NCI-H1930 (cell line): ENCODE data around the gene FOXO6.

Experiments
- DNase-seq, 2 experiments: peaks; one replicate each; lab custom pipeline; 2025; lab: John Stamatoyannopoulos, UW

FOXO6 gene

DNA sequence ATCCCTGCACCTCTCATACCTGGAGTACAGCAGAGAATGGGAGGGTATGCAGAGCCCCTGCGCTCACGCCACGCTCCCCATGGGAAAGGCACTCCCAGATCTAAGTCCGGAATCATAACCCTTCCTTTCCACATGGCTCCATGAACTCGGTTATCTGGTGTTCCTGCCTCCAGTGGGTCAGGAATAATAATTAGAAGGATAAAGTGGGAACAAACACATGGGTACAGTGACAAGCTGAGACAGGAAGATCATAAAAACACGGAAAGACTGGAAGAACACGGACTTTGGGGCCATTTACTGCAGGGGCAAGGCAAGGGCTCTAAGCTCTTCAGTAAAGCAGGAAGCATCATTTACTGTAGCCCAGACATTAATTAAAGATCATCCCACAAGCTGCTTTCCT lies 48.6 kb downstream of the FOXO6 start:
- no peak for DNase-seq

DNA sequence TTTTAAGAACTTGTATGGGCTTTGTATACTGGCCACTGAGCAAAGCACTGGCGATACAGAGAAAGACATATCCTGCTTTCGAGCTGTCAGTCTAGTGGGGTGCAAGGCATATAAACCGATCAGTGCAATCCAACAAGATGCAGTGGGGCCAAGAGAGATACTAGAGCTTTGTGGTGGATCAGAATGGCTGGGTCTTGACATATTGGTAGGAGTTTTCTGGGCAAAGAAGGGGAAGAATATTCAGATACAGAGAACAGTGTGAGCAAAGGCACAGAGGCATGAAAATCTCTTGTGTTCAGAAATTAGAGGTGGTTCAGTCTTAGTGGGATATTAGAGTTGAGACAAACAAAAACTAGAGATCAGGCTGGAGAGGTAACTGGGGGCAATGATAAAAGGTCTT lies 49.2 kb downstream of the FOXO6 start:
- no peak for DNase-seq

DNA sequence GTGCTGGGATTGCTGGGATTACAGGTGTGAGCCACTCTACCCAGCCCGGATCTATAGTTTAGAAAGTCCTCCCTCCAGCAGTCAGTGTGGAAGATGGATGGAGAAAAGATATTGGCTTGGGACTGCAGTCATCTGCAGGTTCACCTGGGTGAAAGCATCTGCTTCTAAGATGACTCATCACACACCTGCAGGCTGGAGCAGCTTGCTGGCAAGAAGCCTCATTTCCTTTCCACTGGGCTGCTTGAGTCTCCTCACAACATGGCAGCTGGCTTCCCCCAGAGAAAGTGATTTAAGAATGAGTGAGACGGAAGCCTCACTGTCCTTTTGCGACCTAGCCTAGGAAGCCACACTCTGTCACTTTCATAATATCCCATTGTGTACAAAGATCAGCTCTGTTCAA lies 50.0 kb downstream of the FOXO6 start:
- DNase-seq, result no peak

DNA sequence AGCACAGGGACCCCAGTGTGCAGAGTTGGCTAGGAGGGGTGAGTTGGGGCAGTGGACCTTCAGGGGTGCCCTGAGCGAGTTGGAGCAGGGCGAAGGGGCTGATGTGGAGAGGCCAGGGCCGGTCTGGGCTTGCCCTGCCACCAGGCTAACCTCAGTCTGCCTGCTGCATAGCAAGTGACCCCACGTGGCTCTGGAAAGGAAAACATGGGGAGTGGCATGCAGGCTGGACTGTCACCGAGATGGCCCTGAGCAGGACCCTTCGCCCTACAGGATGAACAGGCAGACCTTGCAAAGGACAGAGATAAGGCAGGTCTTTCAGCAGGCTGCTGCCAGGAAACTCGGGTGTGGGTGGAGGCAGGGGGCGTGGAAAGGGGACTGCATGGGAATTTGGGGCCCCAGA lies 51.5 kb downstream of the FOXO6 start:
- DNase-seq, result no peak

DNA sequence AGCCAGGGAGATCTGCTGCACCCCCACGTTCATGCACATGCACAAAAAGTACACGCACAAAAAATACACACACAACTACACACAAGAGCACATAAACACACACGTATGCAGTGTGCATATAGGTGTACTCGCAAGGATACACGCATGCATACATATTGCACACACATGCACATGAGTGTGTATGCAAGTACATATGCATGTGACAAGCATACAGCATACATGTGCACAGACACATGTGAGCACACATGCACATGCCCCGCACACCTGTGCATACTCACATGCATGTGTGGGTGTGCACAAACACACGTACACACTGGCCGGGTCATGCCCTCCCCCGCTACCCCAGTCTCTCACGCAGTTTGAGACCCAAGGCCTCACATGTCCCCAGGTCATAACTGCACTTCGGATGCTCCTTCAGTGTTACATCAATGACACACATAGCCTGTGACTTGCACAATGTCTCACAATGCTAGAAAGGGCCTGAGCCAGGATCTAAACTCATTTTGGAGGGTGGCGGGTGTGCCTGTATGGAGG lies 52.6 kb downstream of the FOXO6 start:
- DNase-seq, result no peak

DNA sequence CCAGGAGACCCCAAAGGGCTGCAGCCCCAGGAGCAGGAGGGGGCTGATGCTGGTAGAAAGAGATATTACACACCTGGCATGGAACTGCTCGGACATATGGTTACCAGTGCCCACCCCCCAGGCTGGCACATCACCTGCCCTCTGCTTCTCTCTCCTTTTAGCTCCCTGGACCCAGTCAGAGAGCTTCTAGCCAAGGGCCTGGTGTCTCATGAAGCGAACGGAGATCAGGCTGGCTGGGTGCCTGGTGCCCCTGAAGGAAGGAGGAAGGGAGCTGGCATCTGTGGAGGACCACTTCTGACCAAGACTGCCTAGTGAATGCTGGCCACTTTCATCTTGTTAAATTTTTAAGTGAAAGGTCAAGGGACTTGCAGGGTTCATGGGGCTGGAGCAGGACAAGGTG lies 53.1 kb downstream of the FOXO6 start:
- no peak for DNase-seq

DNA sequence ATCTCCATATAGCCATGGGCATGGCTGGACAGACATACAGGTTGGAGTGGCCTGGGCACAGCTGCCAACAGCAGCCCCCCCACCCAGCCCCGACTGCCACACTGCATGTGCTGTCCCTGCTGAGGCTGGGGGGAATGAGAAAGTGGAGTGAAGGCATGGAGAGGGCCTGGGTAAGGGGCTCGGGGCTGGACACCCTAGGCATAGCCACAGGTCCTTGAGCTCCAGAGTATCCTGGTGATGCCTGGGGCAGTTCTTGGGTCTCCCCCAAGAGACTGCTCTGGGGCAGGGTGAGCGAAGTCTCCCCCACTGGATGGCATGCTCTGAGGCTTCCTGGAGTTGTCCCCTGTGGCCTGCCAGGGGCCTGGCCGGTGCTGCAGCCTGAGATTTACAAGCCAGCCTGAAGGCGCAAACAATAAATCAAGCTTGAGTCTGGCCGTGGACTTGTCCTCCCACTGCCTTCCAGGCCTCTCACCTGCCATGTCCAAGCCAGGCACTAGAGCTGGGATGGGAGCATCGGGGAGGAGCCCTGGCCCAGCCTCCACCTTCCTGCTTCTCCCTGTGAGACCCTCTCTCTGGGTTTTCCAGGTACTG lies 53.6 kb downstream of the FOXO6 start:
- DNase-seq, result no peak

DNA sequence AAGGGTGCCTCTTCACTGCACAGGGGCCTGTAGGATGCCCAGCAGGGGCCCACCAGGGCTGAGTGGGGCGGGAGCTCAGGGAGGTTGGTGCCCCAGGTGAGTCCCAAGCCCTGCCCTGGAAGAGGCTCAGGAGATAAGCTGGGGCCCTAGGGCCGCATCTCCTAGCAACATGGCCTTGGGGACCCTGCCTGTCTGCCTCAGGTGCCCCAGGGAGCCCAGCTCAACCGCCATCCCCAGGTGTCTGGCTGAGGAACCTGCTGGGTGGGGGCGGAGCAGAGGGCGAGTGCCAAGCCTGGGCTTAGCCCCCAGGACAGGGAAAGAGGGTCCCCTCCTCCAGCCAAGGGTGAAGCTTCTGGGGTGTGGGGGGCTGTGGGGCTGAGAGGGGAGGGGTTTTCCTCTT lies 54.8 kb downstream of the FOXO6 start:
- no peak for DNase-seq

DNA sequence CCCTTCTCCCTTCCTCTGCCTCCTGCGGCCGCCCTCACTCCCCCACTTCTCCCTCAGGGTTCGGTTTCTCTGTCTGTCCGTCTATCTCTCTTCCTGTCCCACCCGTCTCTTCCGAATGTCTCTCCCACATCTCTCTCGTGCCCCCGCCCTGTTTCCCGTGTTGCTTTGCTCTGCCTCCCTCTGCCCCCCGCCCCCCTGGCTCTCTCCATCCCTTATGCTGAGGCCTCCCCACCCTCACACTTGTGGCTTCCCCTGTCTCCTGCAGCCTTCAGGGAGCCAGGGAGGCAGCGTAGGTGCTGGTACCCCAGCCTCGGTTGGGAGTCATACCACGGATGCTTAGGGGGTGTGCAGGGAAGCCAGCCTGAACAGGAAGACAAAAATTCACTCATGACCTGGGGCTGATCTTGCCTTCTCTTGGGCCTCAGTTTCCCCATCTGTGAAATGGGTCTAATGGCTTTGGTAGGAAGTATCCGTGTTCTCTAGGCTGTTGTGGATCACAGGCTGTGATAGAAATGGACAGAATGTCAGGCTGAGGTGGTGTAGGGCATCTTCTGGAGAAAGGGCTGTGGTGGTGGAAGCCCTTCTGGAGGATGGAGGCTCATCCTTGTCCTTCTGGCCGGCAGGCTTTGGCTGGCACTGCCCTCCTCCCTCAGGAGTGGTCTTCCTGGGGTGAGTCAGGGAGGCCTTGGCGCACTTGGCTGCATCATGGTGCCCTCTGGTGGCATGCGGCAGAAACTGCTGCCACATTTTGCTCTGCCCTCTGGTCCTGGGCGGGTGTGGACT lies 55.5 kb downstream of the FOXO6 start:
- peak; percentile 8 to 25 for DNase-seq

DNA sequence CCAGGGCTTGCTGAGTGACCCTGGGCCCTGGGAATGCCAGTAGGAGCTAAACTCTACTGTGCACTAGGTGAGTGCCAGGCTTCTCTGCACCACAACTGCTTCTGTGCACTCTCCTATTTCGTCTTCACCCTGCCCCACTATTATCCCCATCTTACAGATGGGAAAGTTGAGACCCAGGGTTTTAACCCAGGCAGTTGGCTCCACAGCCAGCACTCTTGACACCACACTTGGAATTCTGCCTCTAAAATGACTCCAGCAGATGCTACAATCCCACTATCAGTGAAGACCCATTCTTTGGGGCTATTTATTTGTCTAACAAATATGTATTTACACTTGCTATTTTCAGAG lies 56.1 kb downstream of the FOXO6 start:
- DNase-seq, result no peak

DNA sequence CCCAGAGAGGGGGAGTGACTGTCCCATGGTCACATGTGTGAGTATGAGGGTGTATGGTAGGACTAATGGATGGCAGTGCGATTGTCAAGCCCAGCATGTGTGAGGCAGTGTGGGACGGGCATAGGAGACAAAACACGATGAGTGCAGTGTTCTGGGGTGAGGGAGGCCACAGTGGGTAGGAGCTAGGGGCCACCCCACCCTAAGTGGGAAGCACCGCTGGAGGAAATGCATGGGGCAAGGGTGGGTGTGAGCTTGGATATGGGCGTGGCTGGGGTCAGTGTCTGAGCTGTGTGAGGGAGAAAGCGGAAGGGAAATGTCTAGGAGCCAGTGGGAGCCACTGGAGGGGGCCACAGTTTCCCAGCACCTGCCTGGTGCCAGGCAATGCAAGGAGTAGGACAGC lies 56.5 kb downstream of the FOXO6 start:
- no peak for DNase-seq

DNA sequence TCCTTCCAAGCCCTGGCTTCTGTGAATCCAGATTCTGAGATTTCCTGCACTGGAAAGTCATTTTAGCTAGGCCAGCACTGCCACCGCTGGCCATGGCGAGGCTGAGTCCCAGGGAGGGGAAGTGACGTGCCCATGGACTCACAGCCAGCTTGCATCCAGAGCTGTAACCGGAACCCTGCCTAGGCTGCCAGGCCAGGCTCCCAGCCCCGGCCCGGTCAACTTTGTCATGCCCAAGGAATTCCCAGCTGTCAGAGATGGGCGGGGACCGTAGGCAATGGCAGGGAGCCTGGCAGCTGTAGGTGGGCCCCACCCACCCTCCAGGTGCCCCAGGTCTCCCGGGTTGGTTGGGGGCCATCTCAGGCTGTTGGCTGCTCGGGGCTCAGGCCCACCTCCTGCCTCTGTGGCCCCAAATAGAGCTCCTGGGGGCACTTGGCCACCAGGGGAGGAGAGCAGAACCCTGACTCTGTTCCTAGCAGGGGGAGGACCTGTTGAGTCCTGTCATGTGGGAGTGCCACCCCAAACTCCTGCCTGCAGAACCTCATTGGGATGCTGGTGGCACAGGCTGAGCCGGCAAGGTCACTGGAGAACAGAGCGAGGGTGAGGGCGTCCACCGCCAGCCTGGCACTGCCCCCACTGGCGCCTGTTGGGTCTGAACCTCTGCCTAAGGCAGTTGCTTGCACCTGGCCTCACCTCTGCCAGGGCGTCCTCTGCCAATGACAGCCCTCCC lies 57.8 kb downstream of the FOXO6 start:
- no peak for DNase-seq

DNA sequence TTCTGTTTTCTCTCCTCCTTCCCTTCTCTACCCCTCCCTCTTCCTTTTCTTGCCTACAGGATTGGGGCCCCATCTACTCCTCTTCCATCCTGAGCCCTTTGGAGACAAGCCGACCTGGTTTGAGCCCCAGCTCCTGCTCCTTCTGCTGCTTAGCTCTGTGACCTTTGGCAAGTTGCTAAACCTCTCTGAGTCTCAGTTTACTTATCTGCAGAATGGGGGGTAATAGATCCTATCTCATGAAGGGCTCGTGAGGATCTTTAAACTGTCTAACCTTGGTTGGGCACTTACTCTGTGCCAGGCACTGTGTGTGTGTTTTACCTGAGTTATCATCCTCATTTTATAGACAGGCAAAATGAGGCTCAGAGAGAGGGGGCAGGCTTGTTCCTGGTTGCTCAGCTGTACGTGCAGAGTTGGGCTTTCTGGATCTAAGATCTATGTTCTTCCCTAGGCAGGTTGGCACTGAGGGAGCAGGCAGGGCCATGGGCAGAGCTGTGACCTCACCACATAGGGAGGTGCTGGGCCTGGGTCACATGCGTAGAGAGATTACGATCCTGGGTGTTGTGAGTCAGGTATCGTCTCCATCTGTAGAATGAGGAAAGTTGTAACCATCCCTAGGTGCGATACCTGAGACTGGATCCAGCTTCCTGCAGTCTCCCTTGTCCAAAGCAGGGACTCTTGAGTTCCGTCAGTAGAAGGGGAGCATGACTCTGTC lies 58.5 kb downstream of the FOXO6 start:
- no peak for DNase-seq

DNA sequence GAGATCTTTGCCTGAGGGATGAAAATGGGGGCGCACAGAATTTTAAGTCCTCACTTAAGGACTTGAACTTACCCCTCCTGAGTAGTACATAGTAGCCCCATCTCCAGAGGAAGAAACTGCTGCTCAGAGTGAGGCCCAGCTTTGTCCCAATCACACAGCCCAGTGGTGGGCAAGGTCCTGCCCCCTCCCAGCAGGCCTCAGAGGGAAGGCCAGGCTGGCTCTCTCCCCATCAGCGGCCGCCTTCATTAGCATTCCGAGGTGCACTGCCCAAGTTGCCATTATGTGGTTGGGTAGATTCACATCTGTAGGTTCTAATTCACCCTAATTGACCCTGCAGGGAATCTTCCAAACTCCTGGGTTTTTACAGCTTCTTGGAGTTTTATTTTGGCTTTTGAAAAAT lies 59.1 kb downstream of the FOXO6 start:
- DNase-seq, result no peak

DNA sequence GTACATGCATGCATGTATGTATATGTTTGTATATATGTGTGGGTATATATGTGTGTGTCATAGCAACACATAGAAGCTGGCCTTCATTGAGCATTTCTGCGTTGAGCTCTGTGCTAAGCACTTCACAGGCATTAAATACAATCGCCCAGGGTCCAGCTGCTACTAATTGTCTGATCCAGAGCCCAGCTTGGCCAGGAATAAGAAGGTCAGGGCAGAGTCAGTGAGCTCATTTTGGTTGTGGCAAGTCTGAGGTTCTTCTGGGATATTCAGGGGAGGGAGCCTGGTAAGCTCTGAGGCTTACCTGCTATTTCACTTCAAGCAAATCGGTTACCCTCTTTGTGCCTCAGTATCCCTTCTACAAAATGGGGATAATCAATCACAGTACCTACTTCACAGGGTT lies 59.6 kb downstream of the FOXO6 start:
- DNase-seq, result no peak

DNA sequence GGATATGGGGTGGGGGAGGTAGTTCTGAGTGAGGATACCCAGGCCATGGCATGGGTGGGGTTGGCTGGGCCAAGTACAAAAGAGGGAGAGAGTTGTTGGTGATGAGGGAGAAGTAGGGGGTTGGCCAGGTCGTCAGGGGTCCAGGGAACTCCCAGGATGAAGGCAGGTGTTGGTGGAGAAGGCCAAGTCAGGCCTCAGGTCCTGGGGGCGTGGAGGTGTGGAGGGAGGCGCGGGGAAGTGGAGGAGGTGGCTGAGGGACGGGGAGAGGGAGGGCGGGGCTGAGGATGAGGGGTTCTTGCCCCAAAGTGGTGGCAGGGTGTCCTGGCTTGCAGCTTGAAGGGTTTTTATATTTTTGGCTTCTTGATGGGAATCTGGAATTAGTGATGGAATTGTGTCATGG lies 61.1 kb downstream of the FOXO6 start:
- no peak for DNase-seq

DNA sequence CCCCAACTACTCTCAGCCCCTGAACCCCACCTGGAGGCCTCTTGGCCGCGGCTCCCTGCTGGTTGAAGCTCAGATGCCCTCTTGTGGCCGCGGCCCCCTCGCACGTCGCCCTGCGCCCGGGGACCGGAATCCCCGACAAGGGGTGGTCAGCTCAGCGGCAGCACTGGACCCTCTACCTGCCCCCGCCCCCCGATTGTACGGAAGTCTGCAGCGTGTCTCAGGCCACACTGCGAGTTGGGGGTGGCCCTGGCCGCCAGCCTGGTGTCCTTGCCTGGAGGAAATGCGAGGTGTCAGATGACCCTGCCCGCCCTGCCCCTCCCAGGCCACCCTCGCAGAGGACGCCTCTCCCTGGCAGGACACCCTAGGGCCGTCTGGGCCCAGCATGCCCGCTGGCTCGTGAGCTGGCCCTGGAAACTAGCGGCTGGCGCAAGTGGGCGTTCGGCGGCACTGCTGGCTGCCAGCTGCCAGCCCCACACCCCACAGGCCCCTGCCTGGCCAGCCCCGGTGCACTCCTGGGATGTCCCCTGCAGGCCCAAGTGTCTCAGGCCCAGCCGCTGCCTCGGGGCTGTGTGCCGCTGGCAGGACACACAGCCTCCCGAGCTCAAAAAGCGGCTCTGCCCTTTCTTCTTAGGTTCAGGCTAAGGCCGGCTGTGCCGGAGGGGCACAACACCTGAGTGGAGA lies 62.4 kb downstream of the FOXO6 start:
- DNase-seq, result no peak

DNA sequence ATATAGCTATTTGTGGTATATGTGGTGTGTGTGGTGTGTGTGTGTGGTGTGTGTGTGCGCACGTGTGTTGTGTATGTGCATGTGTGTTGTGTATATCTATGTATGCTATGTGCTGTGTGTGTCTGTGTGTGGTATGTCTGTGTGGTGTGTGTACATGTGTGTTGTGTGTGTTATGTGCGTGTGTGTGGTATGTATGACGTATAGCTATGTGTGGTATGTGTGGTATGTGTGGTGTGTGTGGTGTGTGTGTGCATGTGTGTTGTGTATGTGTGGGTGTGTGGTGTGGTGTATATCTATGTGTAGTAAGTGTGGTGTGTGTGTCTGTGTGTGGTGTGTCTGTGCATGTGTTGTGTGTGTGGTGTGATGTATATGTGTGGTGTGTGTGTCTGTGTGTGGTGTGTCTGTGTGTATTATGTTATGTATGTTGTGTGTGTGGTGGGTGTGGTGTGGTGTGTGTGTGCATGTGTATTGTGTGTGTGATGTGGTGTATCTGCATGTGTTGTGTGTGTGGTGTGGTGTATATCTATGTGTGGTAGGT lies 63.4 kb downstream of the FOXO6 start:
- no peak for DNase-seq

DNA sequence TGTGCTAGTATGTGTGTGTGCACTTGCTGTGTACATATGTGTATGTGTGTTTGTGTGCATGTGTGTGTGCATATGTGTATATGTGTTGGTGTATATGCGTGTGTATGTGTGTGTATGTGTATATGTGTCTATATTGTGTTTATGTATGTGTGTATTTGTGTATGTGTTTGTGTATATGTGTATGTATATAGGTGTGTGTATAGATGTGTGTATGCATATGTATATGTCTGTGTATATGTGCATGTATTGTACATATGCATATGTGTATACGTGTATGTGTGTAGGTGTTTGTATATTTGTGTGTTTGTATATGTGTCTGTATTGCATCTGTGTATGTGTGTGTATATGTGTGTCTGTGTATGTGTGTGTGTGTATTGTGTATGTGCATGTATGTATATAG lies 64.1 kb downstream of the FOXO6 start:
- DNase-seq, result no peak

DNA sequence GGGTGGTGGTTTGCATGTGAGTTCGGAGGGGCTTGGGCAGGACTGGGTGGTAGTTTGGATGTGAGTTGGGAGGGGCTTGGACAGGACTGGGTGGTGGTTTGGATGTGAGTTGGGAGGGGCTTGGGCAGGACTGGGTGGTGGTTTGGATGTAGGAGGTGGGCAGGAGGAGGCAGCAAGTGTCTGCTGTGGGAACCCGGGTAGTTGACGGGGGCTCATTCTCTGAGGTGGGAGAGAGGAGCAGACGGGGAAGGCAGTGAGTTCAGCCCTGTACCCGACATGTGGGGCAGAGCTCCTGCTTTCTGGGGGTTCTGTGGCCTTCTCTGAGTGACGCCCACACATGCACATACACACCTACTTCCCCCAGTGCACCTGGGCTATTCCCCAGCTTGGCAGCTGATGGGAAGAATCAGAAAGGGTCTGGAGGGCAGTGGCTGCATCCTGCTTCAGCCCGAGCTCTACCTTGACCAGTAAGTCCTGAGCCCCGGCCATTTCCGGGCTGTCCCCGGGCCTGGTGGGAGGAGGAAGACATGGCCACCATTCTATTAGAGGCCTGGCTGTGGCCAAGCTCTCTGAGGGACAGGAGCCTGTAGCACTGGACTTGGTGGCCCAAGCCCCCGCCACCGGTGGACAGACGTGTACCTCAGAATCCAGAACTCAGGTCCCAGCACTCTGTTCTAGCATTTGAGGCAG lies 65.1 kb downstream of the FOXO6 start:
- DNase-seq, result no peak
